HS-27A (cell line): ENCODE data around the gene GIMAP5.
"Not testable (repeated sequence)": the region's sequence is repeated elsewhere in the genome, so short reads cannot be mapped to it uniquely, and the experiment has no call there.

ENCODE experiments used
- DNase-seq: peaks from one replicate; pipeline ENCODE4 v3.0.0-alpha.2; 2012; ENCODE audit warnings: low read depth, missing footprints

The GIMAP5 gene

GRCh38 chr7:150774131-150774530 is 36.9 kb downstream of the GIMAP5 start:
- not testable (repeated sequence) for DNase-seq

- DNase-seq = no peak
Measured at GRCh38 chr7:150778014-150778737, 41.0 kb downstream of the GIMAP5 start.

GRCh38 chr7:150778738-150779301 is 41.6 kb downstream of the GIMAP5 start:
- DNase-seq = peak; percentile 7

GRCh38 chr7:150780292-150780691 is 43.1 kb downstream of the GIMAP5 start:
- DNase-seq = no peak

- DNase-seq = no peak
Measured at GRCh38 chr7:150781103-150781502, 43.9 kb downstream of the GIMAP5 start.

GRCh38 chr7:150781961-150782360 is 44.7 kb downstream of the GIMAP5 start:
- DNase-seq = no peak

- DNase-seq = no peak
Measured at GRCh38 chr7:150784120-150784736, 47.0 kb downstream of the GIMAP5 start.

- DNase-seq = no peak
Measured at GRCh38 chr7:150784954-150785353, 47.7 kb downstream of the GIMAP5 start.

GRCh38 chr7:150787321-150788281 is 50.4 kb downstream of the GIMAP5 start:
- DNase-seq = no peak

GRCh38 chr7:150788474-150789269 is 51.5 kb downstream of the GIMAP5 start:
- no peak for DNase-seq

- DNase-seq = no peak
Measured at GRCh38 chr7:150790416-150791075, 53.3 kb downstream of the GIMAP5 start.

- DNase-seq = no peak
Measured at GRCh38 chr7:150791304-150791703, 54.1 kb downstream of the GIMAP5 start.

GRCh38 chr7:150791746-150792452 is 54.7 kb downstream of the GIMAP5 start:
- DNase-seq = no peak
